ENCODE data around the gene SIGLEC11. TPM values are rescaled to one million over a fixed set of nuclear protein-coding genes. Genes with fewer than 3 reads are reported as not detected.
"Not testable (repeated sequence)": the region's sequence is repeated elsewhere in the genome, so short reads cannot be mapped to it uniquely, and the experiment has no call there.

The SIGLEC11 gene
- polyA plus RNA-seq, 4 donors = 4.1 to 7.7 (median 5.5) TPM

DNA sequence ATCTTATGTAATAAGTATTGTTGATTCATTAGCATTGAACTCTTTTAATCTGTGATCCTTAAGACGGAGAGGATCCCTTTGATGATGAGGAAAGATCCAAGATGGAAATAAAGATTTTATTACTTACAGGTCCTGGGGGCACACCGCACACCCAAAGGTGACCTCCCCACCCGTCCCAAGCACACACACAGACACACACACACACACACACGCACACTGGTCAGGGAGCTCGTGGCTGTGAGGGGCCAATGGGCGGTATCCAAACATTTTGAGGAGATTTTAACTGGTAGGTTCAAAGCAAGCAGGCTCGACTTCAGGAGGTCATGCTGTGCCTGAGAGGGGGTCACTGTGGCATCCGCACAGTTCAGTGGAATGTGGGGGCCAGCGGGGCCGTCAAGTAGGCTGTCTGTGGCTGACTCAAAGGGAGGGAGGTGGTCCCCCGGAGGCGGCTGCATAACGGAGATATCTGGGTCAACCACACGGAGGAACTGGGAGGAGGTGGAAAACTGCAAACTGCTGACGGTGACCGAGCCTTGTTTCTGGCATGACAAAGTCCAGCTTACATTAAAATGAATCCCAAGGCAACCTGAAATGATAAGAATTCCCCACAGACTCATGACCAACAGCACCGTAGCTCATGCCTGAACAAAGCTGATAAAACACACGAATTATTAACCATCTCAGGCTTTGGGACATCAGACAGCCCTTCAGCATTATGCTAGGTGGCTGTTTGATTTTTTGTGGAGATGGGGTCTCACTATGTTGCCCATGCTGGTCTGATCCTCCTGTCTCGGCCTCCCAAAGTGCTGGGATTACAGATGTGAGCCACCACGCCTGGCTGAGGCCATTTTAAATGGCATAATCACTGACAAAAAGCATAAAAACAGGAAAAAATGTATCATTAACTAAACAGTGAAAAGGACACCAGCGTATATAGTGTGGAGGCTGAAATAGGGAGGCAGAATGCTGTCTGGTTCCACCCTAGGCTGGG, 20.9 kb upstream of the SIGLEC11 start:
- no peak for DNase-seq (ENCODE audit: low read depth in 4 of 4, low spot score in 2 of 4)

GRCh38 chr19:49978324-49978723, 17.4 kb upstream of the SIGLEC11 start:
- no peak for DNase-seq (ENCODE audit: low read depth in 4 of 4, low spot score in 2 of 4)

DNA sequence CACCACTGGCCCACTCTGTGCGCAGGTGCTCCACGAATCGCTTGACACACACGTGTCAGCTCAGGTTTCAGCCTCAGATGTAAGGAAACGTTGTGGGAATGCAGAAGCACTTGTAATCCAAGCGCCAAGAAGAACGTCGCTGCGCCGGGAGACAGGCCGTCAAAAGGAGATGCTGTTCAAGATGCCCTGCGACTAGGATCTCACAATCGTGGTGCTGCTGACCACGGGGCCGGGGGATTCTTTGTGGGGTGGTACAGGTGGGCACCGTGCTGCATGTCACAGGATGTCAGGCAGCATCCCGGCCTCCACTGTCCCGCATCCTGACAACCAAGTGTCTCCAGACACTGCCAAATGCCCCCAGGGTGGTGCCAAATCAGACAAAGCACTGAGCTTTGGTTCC, 16.9 kb upstream of the SIGLEC11 start:
- no peak for DNase-seq (ENCODE audit: low read depth in 4 of 4, low spot score in 2 of 4)

DNA sequence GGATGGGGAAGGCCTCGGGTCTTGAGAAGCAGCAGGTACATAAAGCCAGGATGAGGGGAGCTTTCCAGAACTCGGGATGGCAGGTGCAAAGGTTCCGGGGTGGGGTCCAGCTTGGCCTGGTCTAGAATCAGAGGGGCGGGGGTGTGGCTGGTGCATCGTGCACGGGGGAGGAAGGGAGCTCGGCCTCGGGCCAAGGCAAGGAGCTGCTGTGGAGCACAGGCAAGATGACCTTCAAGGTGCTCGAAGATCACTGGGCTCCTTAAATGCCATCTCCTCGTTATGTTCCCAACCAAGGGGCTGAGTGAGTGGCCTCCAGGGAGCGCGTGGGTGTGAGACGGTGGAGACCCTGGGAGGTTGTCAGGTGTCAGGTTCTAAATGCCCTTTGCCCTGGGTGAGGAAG, 16.1 kb upstream of the SIGLEC11 start:
- DNase-seq (ENCODE audit: low read depth in 4 of 4, low spot score in 2 of 4) = no peak

DNA sequence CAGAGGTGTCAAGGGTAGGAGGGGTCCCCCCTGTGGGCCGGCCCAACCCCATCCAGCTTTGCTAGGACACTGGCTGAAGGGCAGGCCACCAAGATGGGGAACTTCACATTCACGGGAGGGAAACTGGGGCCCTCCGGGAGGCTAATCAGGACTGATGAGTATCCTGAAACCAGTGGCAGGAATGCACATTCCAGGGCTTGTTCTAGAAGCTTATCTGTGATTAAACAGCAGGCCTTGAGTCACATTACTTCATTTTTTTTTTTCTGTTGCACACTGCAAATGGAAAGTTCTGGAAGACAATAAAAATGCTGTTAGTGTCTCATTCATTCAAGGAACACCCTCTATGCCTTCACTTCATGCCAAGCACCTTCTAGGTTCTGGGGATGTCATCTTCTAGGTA, 15.5 kb upstream of the SIGLEC11 start:
- no peak for DNase-seq (ENCODE audit: low read depth in 4 of 4, low spot score in 2 of 4)

- DNase-seq (ENCODE audit: low read depth in 4 of 4, low spot score in 2 of 4) = no peak
Observed at GRCh38 chr19:49975051-49975450, 14.1 kb upstream of the SIGLEC11 start.

GRCh38 chr19:49973987-49974386, 13.0 kb upstream of the SIGLEC11 start:
- DNase-seq (ENCODE audit: low read depth in 4 of 4, low spot score in 2 of 4) = no peak

GRCh38 chr19:49972841-49973240, 11.9 kb upstream of the SIGLEC11 start:
- DNase-seq (ENCODE audit: low read depth in 4 of 4, low spot score in 2 of 4) = no peak

DNA sequence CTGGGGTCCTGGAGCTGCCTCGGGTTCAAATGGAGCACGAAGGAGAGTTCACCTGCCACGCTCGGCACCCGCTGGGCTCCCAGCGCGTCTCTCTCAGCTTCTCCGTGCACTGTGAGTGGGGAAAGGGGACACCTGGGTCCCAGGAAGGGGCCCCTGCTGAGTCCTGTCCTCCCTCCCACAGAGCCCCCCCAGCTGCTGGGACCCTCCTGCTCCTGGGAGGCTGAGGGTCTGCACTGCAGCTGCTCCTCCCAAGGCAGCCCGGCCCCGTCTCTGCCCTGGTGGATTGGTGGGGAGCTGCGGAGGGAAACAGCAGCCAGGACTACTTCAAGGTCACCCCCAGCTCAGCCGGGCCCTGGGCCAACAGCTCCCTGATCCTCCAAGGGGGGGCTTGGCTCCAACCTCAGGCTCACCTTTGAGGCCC, 11.0 kb upstream of the SIGLEC11 start:
- no peak for DNase-seq (ENCODE audit: low read depth in 4 of 4, low spot score in 2 of 4)

DNA sequence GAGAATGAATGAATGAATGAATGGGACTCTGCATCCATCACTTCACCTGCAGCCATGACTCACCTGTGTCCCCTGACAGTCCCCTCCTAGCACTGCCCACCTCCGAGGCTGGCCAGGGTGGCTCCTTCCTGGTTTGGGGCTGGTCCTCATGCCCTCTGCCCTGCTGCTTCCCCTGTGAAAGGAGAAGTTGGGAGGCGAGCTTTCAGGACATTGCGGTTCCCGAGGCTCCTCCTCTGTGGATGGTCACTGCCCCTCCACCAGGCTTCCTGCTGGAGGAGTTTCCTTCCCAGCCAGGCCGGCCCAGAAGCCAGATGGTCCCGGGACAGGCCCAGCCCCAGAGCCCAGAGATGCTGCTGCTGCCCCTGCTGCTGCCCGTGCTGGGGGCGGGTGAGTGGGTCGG, 8.4 kb upstream of the SIGLEC11 start:
- DNase-seq (ENCODE audit: low read depth in 4 of 4, low spot score in 2 of 4) = not testable (repeated sequence)

GRCh38 chr19:49968279-49968922, 7.4 kb upstream of the SIGLEC11 start:
- no peak for DNase-seq (ENCODE audit: low read depth in 4 of 4, low spot score in 2 of 4)

- not testable (repeated sequence) for DNase-seq (ENCODE audit: low read depth in 4 of 4, low spot score in 2 of 4)
Observed at GRCh38 chr19:49959892-49960291, 1.1 kb downstream of the SIGLEC11 start.

DNA sequence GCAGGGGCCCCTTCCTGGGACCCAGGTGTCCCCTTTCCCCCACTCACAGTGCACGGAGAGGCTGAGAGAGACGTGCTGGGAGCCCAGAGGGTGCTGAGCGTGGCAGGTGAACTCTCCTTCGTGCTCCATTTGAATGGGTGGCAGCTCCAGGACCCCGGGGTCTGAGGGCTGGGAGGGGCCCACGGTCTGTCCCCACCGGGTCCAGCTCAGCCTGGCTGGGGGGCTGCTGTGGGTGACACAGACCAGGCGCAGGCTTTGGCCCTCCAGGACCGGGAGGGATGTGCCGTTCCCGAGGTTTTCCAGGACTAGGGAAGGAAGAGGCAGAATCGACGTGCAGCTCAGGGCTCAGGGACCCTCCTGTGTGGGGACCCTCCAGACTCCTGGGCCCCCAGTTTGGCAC, 2.4 kb downstream of the SIGLEC11 start:
- not testable (repeated sequence) for DNase-seq (ENCODE audit: low read depth in 4 of 4, low spot score in 2 of 4)

GRCh38 chr19:49958144-49958543, 2.8 kb downstream of the SIGLEC11 start:
- DNase-seq (ENCODE audit: low read depth in 4 of 4, low spot score in 2 of 4) = not testable (repeated sequence)

DNA sequence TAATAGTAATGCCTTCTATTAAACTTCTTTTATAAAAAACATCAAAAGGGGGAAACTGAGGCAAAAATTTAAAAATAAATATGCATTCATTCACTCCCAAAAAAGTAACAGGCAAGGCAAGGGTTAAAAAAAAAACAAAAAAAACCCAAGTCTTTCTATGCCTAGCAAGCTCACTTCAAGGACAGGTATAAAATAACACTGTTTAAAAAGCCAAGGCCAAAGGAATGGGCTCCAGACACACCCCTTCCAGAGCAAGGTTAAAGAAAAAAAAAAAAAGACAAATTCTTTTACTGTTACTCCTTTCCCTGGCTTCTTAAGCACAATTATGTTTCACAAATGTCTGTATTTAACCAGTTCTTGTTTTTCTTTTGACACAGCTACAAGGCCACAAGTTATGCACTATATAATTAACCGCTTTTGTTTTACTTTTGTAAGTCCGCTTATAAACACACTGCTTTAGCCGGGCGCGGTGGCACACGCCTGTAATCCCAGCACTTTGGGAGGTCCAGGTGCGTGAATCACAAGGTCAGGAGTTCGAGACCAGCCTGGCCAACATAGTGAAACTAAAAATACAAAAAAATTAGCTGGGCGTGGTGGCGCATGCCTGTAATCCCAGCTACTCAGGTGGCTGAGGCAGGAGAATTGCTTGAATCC, 3.6 kb downstream of the SIGLEC11 start:
- no peak for DNase-seq (ENCODE audit: low read depth in 4 of 4, low spot score in 2 of 4)

GRCh38 chr19:49956115-49956495, 4.9 kb downstream of the SIGLEC11 start:
- DNase-seq (ENCODE audit: low read depth in 4 of 4, low spot score in 2 of 4) = no peak

DNA sequence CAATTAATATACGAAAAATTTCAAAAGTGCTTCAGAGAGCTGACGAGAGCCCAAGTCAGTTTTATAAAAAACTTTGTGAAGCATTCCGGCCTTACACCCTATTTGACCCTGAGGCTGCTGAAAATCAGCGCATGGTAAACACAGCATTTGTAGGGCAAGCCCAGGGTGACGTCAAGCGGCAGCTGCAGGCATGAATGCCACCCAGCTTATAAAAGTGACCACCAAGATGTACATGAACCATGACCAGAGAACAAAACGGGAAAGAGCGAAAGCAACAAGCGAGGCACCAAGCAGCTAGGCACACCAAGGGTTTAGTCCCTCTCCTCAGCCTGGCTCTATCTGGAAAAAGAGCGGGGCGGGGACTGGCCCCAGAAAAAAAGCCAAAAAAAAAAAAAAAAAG, 6.0 kb downstream of the SIGLEC11 start:
- no peak for DNase-seq (ENCODE audit: low read depth in 4 of 4, low spot score in 2 of 4)

DNA sequence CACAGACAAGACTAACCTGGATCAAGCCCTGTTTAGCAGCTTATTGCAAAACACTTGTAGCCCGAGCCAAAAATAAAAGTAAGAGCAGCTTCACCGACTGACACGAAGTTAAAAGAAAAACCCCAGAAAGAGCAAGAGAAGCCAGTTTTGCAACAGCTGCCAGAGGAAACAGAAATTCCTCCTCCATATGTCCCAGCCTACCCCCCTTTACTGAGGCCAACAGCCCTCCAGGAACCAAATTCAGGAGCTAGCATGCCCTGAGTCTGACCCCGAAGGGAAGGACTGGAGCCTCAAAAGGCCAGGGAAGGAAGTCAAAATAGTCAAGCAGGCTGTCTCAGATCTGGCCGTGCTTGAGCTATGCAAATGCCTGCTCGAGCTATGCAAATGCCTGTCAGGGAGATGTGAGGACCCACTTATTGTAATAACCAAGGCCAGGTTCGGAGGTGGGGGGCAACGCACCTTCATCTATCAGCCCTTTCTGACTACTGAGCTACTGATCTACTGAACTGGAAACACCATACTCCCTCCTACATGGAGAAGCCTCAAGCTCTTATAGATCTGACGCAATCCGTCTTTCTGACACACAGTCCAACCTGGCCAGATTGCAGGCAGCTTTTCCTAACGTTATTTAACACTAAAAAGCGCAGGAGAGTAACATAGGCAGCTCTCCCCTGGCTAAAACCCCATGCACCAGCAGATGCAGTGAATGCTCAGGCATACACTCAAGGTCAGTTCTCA, 6.7 kb downstream of the SIGLEC11 start:
- no peak for DNase-seq (ENCODE audit: low read depth in 4 of 4, low spot score in 2 of 4)

- no peak for DNase-seq (ENCODE audit: low read depth in 4 of 4, low spot score in 2 of 4)
Observed at GRCh38 chr19:49953416-49953815, 7.6 kb downstream of the SIGLEC11 start.

- no peak for DNase-seq (ENCODE audit: low read depth in 4 of 4, low spot score in 2 of 4)
Observed at GRCh38 chr19:49952906-49953305, 8.1 kb downstream of the SIGLEC11 start.

DNA sequence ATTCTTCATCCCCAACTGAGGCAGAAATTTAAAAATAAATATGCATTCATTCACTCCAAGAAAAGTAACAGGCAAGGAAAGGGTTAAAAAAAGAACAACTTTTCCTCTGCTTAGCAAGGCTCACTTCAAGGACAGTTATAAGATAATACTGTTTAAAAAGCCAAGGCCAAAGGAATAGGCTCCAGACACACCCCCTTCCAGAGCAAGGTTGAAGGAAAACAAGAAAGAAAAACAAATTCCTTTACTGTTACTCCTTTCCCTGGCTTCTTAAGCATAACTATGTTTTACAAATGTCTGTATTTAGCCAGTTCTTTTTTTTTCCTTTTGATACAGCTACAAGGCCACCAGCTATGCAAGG, 8.5 kb downstream of the SIGLEC11 start:
- no peak for DNase-seq (ENCODE audit: low read depth in 4 of 4, low spot score in 2 of 4)
